ENCODE data around the gene SMAD6.

The SMAD6 gene

GRCh38 chr15:66796343-66796742, 94.3 kb downstream of the SMAD6 start:
- DNase-seq (ENCODE audit: low read depth) = no peak

GRCh38 chr15:66797921-66798320, 95.9 kb downstream of the SMAD6 start:
- no peak for DNase-seq (ENCODE audit: low read depth)

GRCh38 chr15:66798426-66799061, 96.5 kb downstream of the SMAD6 start:
- no peak for DNase-seq (ENCODE audit: low read depth)

- DNase-seq (ENCODE audit: low read depth) = no peak
Measured at GRCh38 chr15:66799242-66799641, 97.2 kb downstream of the SMAD6 start.

- DNase-seq (ENCODE audit: low read depth) = no peak
Measured at GRCh38 chr15:66800584-66801235, 98.7 kb downstream of the SMAD6 start.

- no peak for DNase-seq (ENCODE audit: low read depth)
Measured at GRCh38 chr15:66801266-66801665, 99.2 kb downstream of the SMAD6 start.

- DNase-seq (ENCODE audit: low read depth) = no peak
Measured at GRCh38 chr15:66802025-66803001, 100.3 kb downstream of the SMAD6 start.

- DNase-seq (ENCODE audit: low read depth) = no peak
Measured at GRCh38 chr15:66803182-66803729, 101.2 kb downstream of the SMAD6 start.

GRCh38 chr15:66803749-66804148, 101.7 kb downstream of the SMAD6 start:
- DNase-seq (ENCODE audit: low read depth) = no peak

- no peak for DNase-seq (ENCODE audit: low read depth)
Measured at GRCh38 chr15:66805202-66805885, 103.3 kb downstream of the SMAD6 start.

- no peak for DNase-seq (ENCODE audit: low read depth)
Measured at GRCh38 chr15:66808181-66808824, 106.3 kb downstream of the SMAD6 start.

GRCh38 chr15:66809664-66810063, 107.6 kb downstream of the SMAD6 start:
- DNase-seq (ENCODE audit: low read depth) = no peak

- no peak for DNase-seq (ENCODE audit: low read depth)
Measured at GRCh38 chr15:66815318-66815717, 113.3 kb downstream of the SMAD6 start.

- no peak for DNase-seq (ENCODE audit: low read depth)
Measured at GRCh38 chr15:66816201-66816600, 114.2 kb downstream of the SMAD6 start.

- DNase-seq (ENCODE audit: low read depth) = no peak
Measured at GRCh38 chr15:66819084-66819483, 117.0 kb downstream of the SMAD6 start.

GRCh38 chr15:66820481-66821176, 118.6 kb downstream of the SMAD6 start:
- no peak for DNase-seq (ENCODE audit: low read depth)

- DNase-seq (ENCODE audit: low read depth) = no peak
Measured at GRCh38 chr15:66821307-66821706, 119.3 kb downstream of the SMAD6 start.

- DNase-seq (ENCODE audit: low read depth) = no peak
Measured at GRCh38 chr15:66822114-66822513, 120.1 kb downstream of the SMAD6 start.

GRCh38 chr15:66822576-66822975, 120.5 kb downstream of the SMAD6 start:
- DNase-seq (ENCODE audit: low read depth) = no peak

GRCh38 chr15:66823601-66824000, 121.6 kb downstream of the SMAD6 start:
- no peak for DNase-seq (ENCODE audit: low read depth)

- DNase-seq (ENCODE audit: low read depth) = no peak
Measured at GRCh38 chr15:66824424-66824823, 122.4 kb downstream of the SMAD6 start.
